SK-N-SH (cell line): ENCODE measurements around the gene SEC14L1. TPM values are rescaled to one million over a fixed set of nuclear protein-coding genes. Genes with fewer than 3 reads are reported as not detected.

Experiments
- CTCF ChIA-PET: fragments of 300-600, 350-600 bp; formaldehyde crosslinking; extraction: SDS; loops from one replicate; lab custom pipeline; 2021; lab: Yijun Ruan, JAX
- POLR2A ChIA-PET: fragments of 350-600 bp; sonication (Branson Sonifier 250); formaldehyde crosslinking; extraction: SDS; loops from one replicate; lab custom pipeline; 2020; ENCODE audit warnings: antibody characterized with exemption, inconsistent platforms; lab: Yijun Ruan, JAX
- DNase-seq: peaks from one replicate; pipeline ENCODE4 v3.0.0; 2012
- H2AFZ ChIP-seq: fragments of 200-600 bp; sonication (generic); 2 replicates; pipeline ENCODE4 v1.8.1; 2016; ENCODE audit warnings: antibody characterized with exemption, mild to moderate bottlenecking, low read depth
- H3F3A ChIP-seq: fragments of 200-600 bp; sonication (generic); replicated peaks from 2 replicates; pipeline ENCODE3; 2016; ENCODE audit warnings: antibody characterized with exemption, mild to moderate bottlenecking; ENCODE audit not compliant: insufficient read depth
- H3K27ac ChIP-seq, 2 experiments: fragments of 200-500 bp in 1 of 2; fragments of 200-600 bp in 1 of 2; sonication (Bioruptor generic) in 1 of 2; sonication (generic), shearing (Covaris generic) in 1 of 2; 2 replicates each; pipeline versions ENCODE4 v1.5.1 to v1.6.1; 2014 to 2016; ENCODE audit warnings: low read depth in 2 of 2, inconsistent platforms in 1 of 2, low read length in 1 of 2, mild to moderate bottlenecking in 1 of 2, mixed read lengths in 1 of 2
- H3K27me3 ChIP-seq: fragments of 200-600 bp; sonication (generic), shearing (Covaris generic); 2 replicates; pipeline ENCODE4 v1.6.1; 2016; ENCODE audit warnings: mixed run types; ENCODE audit not compliant: insufficient read depth
- H3K36me3 ChIP-seq, 2 experiments: fragments of 200-500 bp in 1 of 2; fragments of 200-600 bp in 1 of 2; sonication (Bioruptor generic) in 1 of 2; sonication (generic) in 1 of 2; replicated peaks in 1 of 2; 2 replicates each; pipeline versions ENCODE3 to v1.5.1; 2014 to 2016; ENCODE audit warnings: low read length in 1 of 2, mild to moderate bottlenecking in 1 of 2; ENCODE audit not compliant: insufficient read depth in 2 of 2, control insufficient read depth in 1 of 2
- H3K4me1 ChIP-seq, 2 experiments: fragments of 200-500 bp in 1 of 2; fragments of 200-600 bp in 1 of 2; sonication (Bioruptor generic) in 1 of 2; sonication (generic), shearing (Covaris generic) in 1 of 2; 2 replicates each; pipeline versions ENCODE4 v1.5.1 to v1.6.1; 2014 to 2016; ENCODE audit warnings: low read depth in 1 of 2, low read length in 1 of 2, mixed run types in 1 of 2; ENCODE audit not compliant: insufficient read depth in 2 of 2, control insufficient read depth in 1 of 2
- H3K4me2 ChIP-seq: fragments of 200-600 bp; sonication (generic), shearing (Covaris generic); 2 replicates; pipeline ENCODE4 v1.6.1; 2017; ENCODE audit warnings: mixed run types
- H3K4me3 ChIP-seq, 2 experiments: fragments of 200-500 bp in 1 of 2; fragments of 200-600 bp in 1 of 2; sonication (Bioruptor generic) in 1 of 2; sonication (generic), shearing (Covaris generic) in 1 of 2; 2 replicates each; pipeline versions ENCODE4 v1.5.1 to v1.8.1; 2014 to 2016; ENCODE audit warnings: low read depth in 2 of 2, inconsistent platforms in 1 of 2, low read length in 1 of 2, mild to moderate bottlenecking in 1 of 2, mixed read lengths in 1 of 2, moderate library complexity in 1 of 2
- H3K79me2 ChIP-seq: fragments of 200-600 bp; sonication (generic); 2 replicates; pipeline ENCODE4 v1.8.1; 2017; ENCODE audit warnings: mild to moderate bottlenecking; ENCODE audit not compliant: insufficient read depth
- H3K9ac ChIP-seq: fragments of 200-600 bp; sonication (generic); 2 replicates; pipeline ENCODE4 v1.6.1; 2017; ENCODE audit warnings: mixed run types
- H3K9me2 ChIP-seq: fragments of 200-600 bp; sonication (generic); 2 replicates; pipeline ENCODE4 v1.6.1; 2017; ENCODE audit warnings: mixed run types
- H3K9me3 ChIP-seq: fragments of 200-600 bp; sonication (generic); 2 replicates; pipeline ENCODE4 v1.6.1; 2017; ENCODE audit warnings: mixed run types, mild to moderate bottlenecking, moderate library complexity
- H4K20me1 ChIP-seq: fragments of 200-600 bp; sonication (generic); 2 replicates; pipeline ENCODE4 v1.6.1; 2017; ENCODE audit warnings: mild to moderate bottlenecking, mixed run types; ENCODE audit not compliant: insufficient read depth
- ELF1 ChIP-seq: IDR thresholded peaks from 2 replicates; pipeline ENCODE4 v1.4.0; 2012
- EZH2phosphoT487 ChIP-seq: fragments of 200-600 bp; sonication (generic); IDR thresholded peaks from 2 replicates; pipeline ENCODE4 v1.6.1; 2017; ENCODE audit warnings: low read depth, mixed run types, mild to moderate bottlenecking, antibody characterized with exemption, moderate library complexity, borderline replicate concordance
- FOSL2 ChIP-seq: IDR thresholded peaks from 2 replicates; pipeline ENCODE4 v1.4.0; 2012; ENCODE audit warnings: low read depth, mild to moderate bottlenecking, moderate library complexity, borderline replicate concordance
- GATA2 ChIP-seq: sonication (generic); formaldehyde crosslinking; IDR thresholded peaks from 2 replicates; pipeline ENCODE4 v1.5.0; 2020; ENCODE audit warnings: mild to moderate bottlenecking, missing genetic modification reagents
- JUND ChIP-seq: IDR thresholded peaks from 2 replicates; pipeline ENCODE4 v1.4.0; 2012
- MEF2A ChIP-seq: IDR thresholded peaks from 2 replicates; pipeline ENCODE4 v1.4.0; 2012; ENCODE audit warnings: low read depth, borderline replicate concordance
- NRF1 ChIP-seq: IDR thresholded peaks from 2 replicates; pipeline ENCODE4 v1.6.1; 2012; ENCODE audit warnings: low read depth, mild to moderate bottlenecking, low read length
- PBX3 ChIP-seq: IDR thresholded peaks from 2 replicates; pipeline ENCODE4; 2012
- RAD21 ChIP-seq: IDR thresholded peaks from 2 replicates; pipeline ENCODE4 v1.6.1; 2012; ENCODE audit warnings: mild to moderate bottlenecking, low read length
- REST ChIP-seq: IDR thresholded peaks from 2 replicates; pipeline ENCODE4 v1.6.1; 2012; ENCODE audit warnings: mild to moderate bottlenecking, low read depth, low read length, moderate library complexity
- RXRA ChIP-seq: IDR thresholded peaks from 2 replicates; pipeline ENCODE4 v1.4.0; 2012; ENCODE audit warnings: low read depth, mild to moderate bottlenecking, borderline replicate concordance
- TEAD4 ChIP-seq: IDR thresholded peaks from 2 replicates; pipeline ENCODE4 v1.4.0; 2012; ENCODE audit warnings: mild to moderate bottlenecking, borderline replicate concordance; ENCODE audit not compliant: insufficient read depth
- USF2 ChIP-seq: fragments of 150-350 bp; IDR thresholded peaks from 2 replicates; pipeline ENCODE4 v1.6.1; 2017; ENCODE audit warnings: antibody characterized with exemption, low read length, low read depth, borderline replicate concordance
- WGBS: methylation state at CpG from one replicate; pipeline ENCODE4 v1.1.6; 2017; ENCODE audit warnings: low lambda C conversion rate; 5-methylcytosine and 5-hydroxymethylcytosine counted together
- polyA plus RNA-seq, 3 experiments: library from polyadenylated mRNA; depleted of rRNA; stranded (reverse); fragments of >200 nt; gene quantifications; 2 replicates each; pipeline ENCODE4 v1.2.3, GENCODE V29; 2012
- TF ChIP-seq, protein P1 (sequence below): fragments of 150-350 bp; IDR thresholded peaks from 2 replicates; pipeline ENCODE4 v1.6.1; 2016; ENCODE audit warnings: mild to moderate bottlenecking, low read depth, low read length

SEC14L1 gene
- polyA plus RNA-seq, 1 of the 3 experiments (the other 2 are of a cell fraction): 62.4 TPM

DNA sequence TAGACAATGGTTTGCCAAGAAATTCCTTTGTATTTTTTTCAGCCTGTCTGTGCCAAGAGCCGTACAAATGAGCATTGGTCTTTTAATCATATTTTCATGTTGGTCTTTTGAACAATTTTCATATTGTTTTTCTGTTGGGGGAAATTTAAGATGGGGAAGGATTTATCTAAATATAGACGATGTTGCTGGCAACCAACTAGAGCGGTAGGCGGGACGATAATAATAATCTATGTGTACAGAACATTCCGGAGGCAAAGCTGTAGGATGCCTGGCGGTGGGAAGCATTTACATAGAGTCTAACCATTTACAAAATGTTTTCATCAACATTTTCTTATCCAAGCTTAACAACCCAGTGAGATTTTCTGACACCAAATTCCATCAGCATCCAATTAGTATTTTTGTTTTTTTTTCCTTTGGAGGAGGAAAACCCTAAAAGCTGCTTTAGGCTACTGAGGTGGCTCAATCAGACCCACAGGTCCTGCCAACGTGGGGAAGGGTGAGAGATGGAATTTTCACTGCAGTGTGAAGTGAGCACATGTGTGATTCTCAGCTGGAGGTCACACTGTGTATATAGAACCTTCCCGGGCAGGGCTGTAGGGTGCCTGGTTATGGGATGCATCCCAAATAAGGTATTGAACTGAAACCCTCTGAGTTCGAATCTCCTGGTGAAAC lies 11.7 kb upstream of the SEC14L1 start:
- no peak for DNase-seq
- H3K79me2 ChIP-seq: peaks cover 7% of the 10 kb centered on the region; the same call in 1 of the 2 replicates
- no peak overlapping the region for H3K4me2 ChIP-seq
- H3K4me3 ChIP-seq: no peak overlapping the region
- H2AFZ ChIP-seq: no peak overlapping the region
- peaks cover 43% of the 10 kb centered on the region for H3F3A ChIP-seq
- no peaks in the 10 kb centered on the region for H3K27me3 ChIP-seq
- ChIA-PET POLR2A (interaction anchor here (0.7 to 1.3 kb wide), 2 partner anchors 9 to 12 kb away, joined by 3 to 4 read pairs; partner anchors contain the start of gene SEC14L1), CTCF (interaction anchor here (0.9 to 2.1 kb wide), 9 partner anchors 10 to 85 kb away, joined by 3 to 7 read pairs (median 3); partner anchors contain the start of gene SEC14L1)
- no peaks in the 10 kb centered on the region for H3K9me3 ChIP-seq
- no peaks in the 10 kb centered on the region for H4K20me1 ChIP-seq
- WGBS: 81% methylated on average over 10 of the region's 10 CpGs
- peaks cover 15 to 32% of the 10 kb centered on the region in 2 experiments; a peak in 3 of 4 replicates for H3K4me1 ChIP-seq
- H3K36me3 ChIP-seq: no peaks in the 10 kb centered on the region
- H3K9ac ChIP-seq: no peak overlapping the region
- H3K9me2 ChIP-seq: no peaks in the 10 kb centered on the region
- peak overlapping the region in 1 of 2 experiments; percentile 4; a peak in 1 of 4 replicates for H3K27ac ChIP-seq
- TF ChIP-seq ELF1: no peak
- no peak for TF ChIP-seq FOSL2
- no peak for TF ChIP-seq MEF2A
- no peak for TF ChIP-seq RAD21
- TF ChIP-seq, protein P1, sequence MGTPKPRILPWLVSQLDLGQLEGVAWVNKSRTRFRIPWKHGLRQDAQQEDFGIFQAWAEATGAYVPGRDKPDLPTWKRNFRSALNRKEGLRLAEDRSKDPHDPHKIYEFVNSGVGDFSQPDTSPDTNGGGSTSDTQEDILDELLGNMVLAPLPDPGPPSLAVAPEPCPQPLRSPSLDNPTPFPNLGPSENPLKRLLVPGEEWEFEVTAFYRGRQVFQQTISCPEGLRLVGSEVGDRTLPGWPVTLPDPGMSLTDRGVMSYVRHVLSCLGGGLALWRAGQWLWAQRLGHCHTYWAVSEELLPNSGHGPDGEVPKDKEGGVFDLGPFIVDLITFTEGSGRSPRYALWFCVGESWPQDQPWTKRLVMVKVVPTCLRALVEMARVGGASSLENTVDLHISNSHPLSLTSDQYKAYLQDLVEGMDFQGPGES: no peak
- TF ChIP-seq TEAD4: no peak
- no peak for TF ChIP-seq NRF1
- no peak for TF ChIP-seq PBX3
- TF ChIP-seq RXRA: no peak
- TF ChIP-seq USF2: no peak
- TF ChIP-seq EZH2phosphoT487: no peak
- TF ChIP-seq JUND: no peak
- no peak for TF ChIP-seq GATA2 (CRISPR knock-in tag)
- TF ChIP-seq REST: no peak
